HG03469 (cell line): Measurements from ENCODE around the gene FNDC11.
"Not testable (repeated sequence)": the region's sequence is repeated elsewhere in the genome, so short reads cannot be mapped to it uniquely, and the experiment has no call there.

ENCODE experiments used
- ATAC-seq: cut with Tn5 transposase; IDR thresholded peaks from one replicate; pipeline ENCODE4 v1.9.1; 2021; ENCODE audit warnings: mild to moderate bottlenecking, moderate library complexity, moderate number of reproducible peaks; ENCODE audit not compliant: unreplicated experiment

The FNDC11 gene

GRCh38 chr20:63565021-63565698 lies 11.2 kb downstream of the FNDC11 start:
- ATAC-seq: no peak

GRCh38 chr20:63565699-63566335 lies 11.9 kb downstream of the FNDC11 start:
- ATAC-seq: no peak

GRCh38 chr20:63566395-63567135 lies 12.6 kb downstream of the FNDC11 start:
- no peak for ATAC-seq

GRCh38 chr20:63567136-63567385 lies 13.1 kb downstream of the FNDC11 start:
- no peak for ATAC-seq

- ATAC-seq: no peak
Observed at GRCh38 chr20:63567386-63568169, 13.6 kb downstream of the FNDC11 start.

GRCh38 chr20:63568170-63568981 lies 14.4 kb downstream of the FNDC11 start:
- ATAC-seq: no peak

GRCh38 chr20:63568986-63569949 lies 15.3 kb downstream of the FNDC11 start:
- ATAC-seq: no peak

GRCh38 chr20:63570281-63571086 lies 16.5 kb downstream of the FNDC11 start:
- ATAC-seq: no peak

- not testable (repeated sequence) for ATAC-seq
Observed at GRCh38 chr20:63571087-63571478, 17.1 kb downstream of the FNDC11 start.

- no peak for ATAC-seq
Observed at GRCh38 chr20:63572071-63572787, 18.3 kb downstream of the FNDC11 start.

GRCh38 chr20:63572788-63573646 lies 19.1 kb downstream of the FNDC11 start:
- no peak for ATAC-seq

- ATAC-seq: no peak
Observed at GRCh38 chr20:63573647-63574131, 19.7 kb downstream of the FNDC11 start.

GRCh38 chr20:63574156-63574828 lies 20.3 kb downstream of the FNDC11 start, which contains the start of gene HELZ2:
Gene HELZ2 (minus strand): TSS chr20:63574239. CDS start chr20:63572385, 1,854 bp downstream.
- ATAC-seq: no peak

- ATAC-seq: no peak
Observed at GRCh38 chr20:63574829-63575743, 21.1 kb downstream of the FNDC11 start.

GRCh38 chr20:63576311-63576710 lies 22.4 kb downstream of the FNDC11 start:
- no peak for ATAC-seq
